AG09319 (cell line): ENCODE results near the gene KAT8.

ENCODE experiments used
- DNase-seq: peaks from one replicate; pipeline ENCODE4 v3.0.0-alpha.2; 2010; ENCODE audit warnings: low read depth; ENCODE audit errors: extremely low read depth
- CTCF ChIP-seq: IDR thresholded peaks from 2 replicates; pipeline ENCODE4 v1.5.1; 2011; ENCODE audit warnings: low read depth, mild to moderate bottlenecking, inconsistent platforms, low read length, moderate library complexity

The KAT8 gene

DNA sequence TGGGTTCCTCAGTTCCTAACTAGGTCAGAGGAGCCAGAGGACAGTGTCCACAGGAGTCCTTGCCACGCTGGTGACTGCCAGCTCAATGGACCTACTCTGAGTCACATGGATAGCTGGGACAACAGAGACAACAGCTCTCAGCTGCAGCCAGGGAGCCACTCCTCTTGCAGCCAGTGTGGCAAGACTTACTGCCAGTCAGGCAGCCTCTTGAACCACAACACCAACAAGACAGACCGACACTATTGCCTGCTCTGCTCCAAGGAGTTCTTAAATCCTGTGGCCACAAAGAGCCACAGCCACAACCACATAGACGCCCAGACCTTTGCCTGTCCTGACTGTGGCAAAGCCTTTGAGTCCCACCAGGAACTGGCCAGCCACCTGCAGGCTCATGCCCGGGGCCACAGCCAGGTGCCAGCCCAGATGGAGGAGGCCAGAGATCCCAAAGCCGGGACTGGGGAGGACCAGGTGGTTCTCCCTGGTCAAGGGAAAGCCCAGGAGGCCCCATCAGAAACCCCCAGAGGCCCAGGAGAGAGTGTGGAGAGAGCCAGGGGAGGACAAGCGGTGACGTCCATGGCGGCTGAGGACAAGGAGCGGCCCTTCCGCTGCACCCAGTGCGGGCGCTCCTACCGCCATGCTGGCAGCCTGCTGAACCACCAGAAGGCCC is 36.6 kb upstream of the KAT8 start:
- TF ChIP-seq CTCF = no peak
- DNase-seq = no peak

- no peak for DNase-seq
- no peak for TF ChIP-seq CTCF
Observed at GRCh38 chr16:31081428-31082351, 35.8 kb upstream of the KAT8 start.

DNA sequence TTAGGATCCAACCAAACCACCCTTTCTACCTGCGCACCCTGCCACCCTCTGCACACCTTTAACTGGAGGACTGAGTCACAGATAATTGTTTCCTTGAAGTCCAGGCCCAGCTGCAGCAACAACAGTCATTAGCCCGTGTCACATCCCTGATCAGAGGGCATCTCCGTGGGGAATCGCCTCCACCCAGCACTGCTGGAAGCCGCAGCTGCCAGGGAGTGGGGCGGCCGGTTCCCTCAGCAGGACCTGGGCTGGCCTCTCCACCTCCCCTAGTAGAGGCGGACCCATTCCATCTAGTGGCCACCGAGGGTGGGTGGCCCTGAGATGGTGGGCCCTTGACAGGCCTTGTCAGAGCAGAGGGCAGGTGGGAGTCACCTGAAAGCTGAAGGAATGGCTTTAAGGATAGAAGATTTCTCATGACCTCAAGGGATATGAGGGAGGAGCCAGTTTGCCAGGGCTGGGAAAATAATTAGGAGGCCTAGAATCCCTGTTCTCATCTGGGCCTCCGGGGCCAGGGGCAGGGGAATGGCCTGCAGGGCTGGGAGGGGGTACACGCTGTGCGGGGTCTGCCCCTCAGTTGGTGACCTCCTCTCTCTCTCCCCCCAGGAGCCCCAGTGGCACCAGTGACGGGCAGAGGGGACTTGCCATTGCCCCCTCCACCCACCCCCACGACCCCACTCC is 35.0 kb upstream of the KAT8 start:
- no peak for TF ChIP-seq CTCF
- DNase-seq = no peak

DNA sequence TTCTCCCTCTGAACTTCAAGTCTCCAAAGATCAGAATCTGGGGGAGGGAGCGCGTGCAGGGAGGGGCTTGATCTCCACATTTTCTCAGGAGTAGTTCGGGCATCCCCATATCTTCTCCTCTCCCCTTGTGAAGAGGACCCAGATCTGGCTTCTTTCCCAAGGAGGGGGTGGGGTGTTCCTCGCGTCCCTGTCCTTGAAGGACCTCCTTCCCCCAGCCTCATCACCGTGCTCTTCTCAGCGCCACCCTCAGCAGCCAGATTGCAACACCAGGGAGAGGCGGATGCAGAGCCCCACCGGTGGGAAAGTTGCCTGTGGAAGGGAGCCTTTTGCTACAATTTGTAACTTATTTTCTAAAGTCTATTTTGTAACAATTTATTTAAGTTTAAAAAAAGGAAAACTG is 34.4 kb upstream of the KAT8 start:
- no peak for DNase-seq
- no peak for TF ChIP-seq CTCF

DNA sequence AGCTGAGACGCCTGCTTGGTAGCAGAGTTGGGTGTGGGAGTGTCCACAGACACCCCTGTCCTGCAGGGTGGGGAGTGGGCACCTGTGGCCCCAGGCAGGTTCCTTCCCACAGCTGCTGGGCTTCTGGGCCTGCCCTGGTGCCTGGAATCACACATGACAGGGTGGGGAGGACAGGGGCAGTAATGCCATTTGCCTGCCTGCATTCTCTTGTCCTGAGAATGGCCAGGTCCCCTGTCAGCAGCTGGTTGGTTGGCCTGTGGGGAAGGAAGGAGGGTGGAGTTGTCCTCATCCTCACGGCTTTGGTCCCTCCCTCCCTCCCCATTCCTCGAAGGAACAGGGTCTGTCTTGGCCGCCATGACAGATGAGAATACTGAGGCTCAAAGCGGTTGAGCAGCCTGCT is 33.9 kb upstream of the KAT8 start:
- no peak for TF ChIP-seq CTCF
- DNase-seq = no peak

- DNase-seq = no peak
- no peak for TF ChIP-seq CTCF
Observed at GRCh38 chr16:31083981-31084380, 33.5 kb upstream of the KAT8 start.
